AG04450 (cell line): ENCODE data around the gene ARSI. TPM values are rescaled to one million over a fixed set of nuclear protein-coding genes. Genes with fewer than 3 reads are reported as not detected.

Experiments
- CTCF ChIA-PET: fragments of 300-600, 350-600 bp; formaldehyde crosslinking; extraction: SDS; loops from one replicate; lab custom pipeline; 2022; ENCODE audit warnings: antibody characterized with exemption, inconsistent platforms; lab: Charles Lee
- POLR2A ChIA-PET: fragments of 350-600 bp; formaldehyde crosslinking; extraction: SDS; loops from one replicate; lab custom pipeline; 2021; ENCODE audit warnings: antibody characterized with exemption, inconsistent platforms; lab: Yijun Ruan, JAX
- DNase-seq: peaks from one replicate; pipeline ENCODE4 v3.0.0-alpha.2; 2011; ENCODE audit warnings: low read depth, low spot score
- H3K27ac ChIP-seq: one replicate; pipeline ENCODE4 v1.5.1; 2012; ENCODE audit warnings: low read depth, low read length, control low read depth
- H3K27me3 ChIP-seq: one replicate; pipeline ENCODE4 v1.6.0; 2012; ENCODE audit warnings: low read length; ENCODE audit not compliant: control insufficient read depth, insufficient read depth
- H3K4me3 ChIP-seq: 2 replicates; pipeline ENCODE4 v1.5.1; 2011; ENCODE audit warnings: mild to moderate bottlenecking, low read depth, low read length, control low read depth
- H3K9me3 ChIP-seq: 2 replicates; pipeline ENCODE4 v1.5.1; 2012; ENCODE audit warnings: low read length; ENCODE audit not compliant: control insufficient read depth, insufficient read depth
- CTCF ChIP-seq: IDR thresholded peaks from 2 replicates; pipeline ENCODE4 v1.5.1; 2011; ENCODE audit warnings: low read depth, low read length, control low read depth, inconsistent platforms
- polyA plus RNA-seq: library from polyadenylated mRNA; depleted of rRNA; stranded (reverse); fragments of >200 nt; gene quantifications from 2 replicates; pipeline ENCODE4 v1.2.3, GENCODE V29; 2011

ARSI gene
- polyA plus RNA-seq, 1 experiment, result 11.3 TPM

GRCh38 chr5:150323092-150323491 lies 20.4 kb upstream of the ARSI start:
- H3K9me3 ChIP-seq, result peaks cover 2% of the 10 kb centered on the region; the same call in 1 of the 2 replicates
- no peak overlapping the region for H3K4me3 ChIP-seq
- peak overlapping the region; percentile 21 for H3K27ac ChIP-seq
- ChIA-PET POLR2A (interaction anchor here (0.6 to 1.3 kb wide), 4 partner anchors 18 to 168 kb away, joined by 3 to 4 read pairs (median 3); no protein-coding TSS in a partner anchor), CTCF (no interaction called here)
- TF ChIP-seq CTCF, result no peak
- DNase-seq, result peak; percentile 64
- H3K27me3 ChIP-seq, result no peaks in the 10 kb centered on the region

GRCh38 chr5:150322202-150322601 lies 19.5 kb upstream of the ARSI start:
- no peaks in the 10 kb centered on the region for H3K27me3 ChIP-seq
- POLR2A ChIA-PET, result interaction anchor here (0.6 to 1.3 kb wide), 3 partner anchors 17 to 167 kb away, joined by 3 to 4 read pairs (median 3); no protein-coding TSS in a partner anchor
- no peak for DNase-seq
- no peak for TF ChIP-seq CTCF
- no peak overlapping the region for H3K27ac ChIP-seq
- peaks cover 2% of the 10 kb centered on the region; the same call in 1 of the 2 replicates for H3K9me3 ChIP-seq
- CTCF ChIA-PET, result no interaction called here
- H3K4me3 ChIP-seq, result no peak overlapping the region

GRCh38 chr5:150321784-150322183 lies 19.1 kb upstream of the ARSI start:
- no peak overlapping the region for H3K4me3 ChIP-seq
- no peak for TF ChIP-seq CTCF
- H3K27ac ChIP-seq, result no peak overlapping the region
- ChIA-PET POLR2A (no interaction called here), CTCF (interaction anchor here (2.3 kb wide), 1 partner anchor 19 kb away, joined by 8 read pairs; the partner anchor contains the start of gene ARSI)
- peaks cover 2% of the 10 kb centered on the region; the same call in 1 of the 2 replicates for H3K9me3 ChIP-seq
- no peaks in the 10 kb centered on the region for H3K27me3 ChIP-seq
- DNase-seq, result no peak

GRCh38 chr5:150321211-150321610 lies 18.5 kb upstream of the ARSI start:
- Histone ChIP-seq H3K27ac (no peak overlapping the region), H3K4me3 (no peak overlapping the region), H3K9me3 (peaks cover 2% of the 10 kb centered on the region; the same call in 1 of the 2 replicates), H3K27me3 (no peaks in the 10 kb centered on the region)
- no peak for TF ChIP-seq CTCF
- POLR2A ChIA-PET, result interaction anchor here (3.0 kb wide), 1 partner anchor 17 kb away, joined by 22 read pairs; the partner anchor contains the start of gene ARSI
- CTCF ChIA-PET, result interaction anchor here (2.3 kb wide), 1 partner anchor 19 kb away, joined by 8 read pairs; the partner anchor contains the start of gene ARSI
- no peak for DNase-seq

- no peak for DNase-seq
- Histone ChIP-seq H3K27me3 (no peaks in the 10 kb centered on the region), H3K27ac (peak overlapping the region; percentile 66), H3K9me3 (peaks cover 2% of the 10 kb centered on the region; the same call in 1 of the 2 replicates), H3K4me3 (no peak overlapping the region)
- ChIA-PET CTCF (interaction anchor here (1.3 to 2.3 kb wide), 2 partner anchors 11 to 18 kb away, joined by 3 to 8 read pairs; partner anchors contain the start of gene ARSI), POLR2A (interaction anchor here (0.6 to 3.0 kb wide), 5 partner anchors 16 to 129 kb away, joined by 3 to 22 read pairs (median 4); partner anchors contain the start of genes ARSI and RPS14)
- TF ChIP-seq CTCF, result no peak
These were observed 17.4 kb upstream of the ARSI start for GRCh38 chr5:150320044-150320613.
